DMS 273 treated with DMSO at 0.1 percent for 48 hours (cell line): Measurements from ENCODE around the gene KCTD8.
"Not testable (repeated sequence)": the region's sequence is repeated elsewhere in the genome, so short reads cannot be mapped to it uniquely, and the experiment has no call there.

Experiments
- DNase-seq: peaks from one replicate; lab custom pipeline; 2025; lab: John Stamatoyannopoulos, UW

The KCTD8 gene

GRCh38 chr4:44326741-44327140 is 121.9 kb downstream of the KCTD8 start:
- DNase-seq, result no peak

DNA sequence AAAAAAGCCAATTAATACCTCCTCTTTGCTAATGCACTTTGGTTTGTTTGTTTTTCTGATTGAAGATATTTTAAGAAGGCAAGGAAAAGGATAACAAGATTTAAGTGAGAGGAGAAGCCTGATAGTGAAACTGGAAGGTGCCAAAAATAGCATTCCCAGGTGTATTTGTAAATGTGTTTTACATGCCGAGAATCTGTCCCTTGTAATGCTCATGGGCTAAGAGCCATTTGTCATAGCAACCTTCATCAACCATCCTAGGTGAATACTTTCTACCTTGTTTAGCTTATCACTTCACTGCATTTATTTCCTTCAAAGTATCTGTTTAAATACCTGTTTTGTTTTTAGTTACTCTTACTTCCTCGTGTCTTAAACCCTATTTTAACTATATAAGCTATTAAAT is 127.8 kb downstream of the KCTD8 start:
- DNase-seq, result no peak

GRCh38 chr4:44319129-44319528 is 129.5 kb downstream of the KCTD8 start:
- DNase-seq, result no peak

DNA sequence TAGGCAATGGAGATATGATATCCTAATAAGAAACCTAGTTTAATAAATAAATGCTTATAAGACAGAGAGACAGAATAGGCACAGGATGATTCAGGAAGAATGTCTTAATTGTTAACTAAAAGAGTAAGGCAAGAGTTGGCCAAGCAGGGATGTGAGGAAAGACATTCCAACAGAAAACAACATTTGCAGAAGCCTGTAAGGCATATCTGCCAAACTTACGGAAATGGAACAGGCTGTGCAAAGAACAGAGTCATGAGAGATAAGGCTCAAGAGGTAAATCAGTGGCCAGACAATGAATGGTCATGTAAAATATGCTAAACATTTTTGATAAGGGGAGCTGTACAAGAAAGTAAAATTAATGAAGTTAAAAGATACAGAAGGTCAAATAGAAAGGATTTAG is 134.9 kb downstream of the KCTD8 start:
- no peak for DNase-seq

DNA sequence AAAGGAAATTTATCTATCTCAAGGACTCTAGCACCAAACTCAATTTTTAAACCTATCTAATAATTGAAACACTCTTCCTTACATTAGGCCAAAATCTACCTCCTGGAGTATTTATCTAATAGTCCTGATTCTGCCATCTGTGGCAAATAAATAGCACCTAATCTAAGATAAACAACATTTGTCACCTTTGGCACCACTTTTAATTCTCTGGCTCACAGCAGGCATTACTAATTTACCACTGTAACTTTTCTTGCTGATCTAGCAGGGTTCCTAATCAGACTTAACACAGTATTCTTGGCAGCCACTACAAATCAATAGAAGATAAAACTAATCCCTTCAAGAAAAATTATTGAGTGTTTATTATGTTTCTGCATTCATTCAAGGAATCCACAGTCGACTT is 161.1 kb downstream of the KCTD8 start:
- no peak for DNase-seq

GRCh38 chr4:44279469-44279868 is 169.1 kb downstream of the KCTD8 start:
- no peak for DNase-seq

DNA sequence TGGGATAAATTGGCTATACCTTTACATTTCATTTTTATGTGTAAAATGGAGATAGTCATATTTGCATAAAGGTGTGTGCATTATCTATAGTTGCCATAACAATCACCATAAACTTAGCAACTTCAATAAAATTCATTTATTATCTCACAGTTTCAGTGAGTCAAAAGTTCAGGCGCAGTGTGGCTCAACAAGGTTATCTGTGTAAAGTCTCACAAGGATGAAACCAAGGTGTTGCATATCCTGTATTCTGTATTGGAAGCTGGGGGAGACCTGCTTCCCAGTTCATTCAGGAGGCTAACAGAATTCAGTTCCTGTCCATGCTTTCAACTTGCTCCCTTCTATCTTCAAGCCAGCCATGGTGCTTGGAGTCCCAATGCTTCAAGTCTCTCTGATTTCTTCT is 169.5 kb downstream of the KCTD8 start:
- no peak for DNase-seq

DNA sequence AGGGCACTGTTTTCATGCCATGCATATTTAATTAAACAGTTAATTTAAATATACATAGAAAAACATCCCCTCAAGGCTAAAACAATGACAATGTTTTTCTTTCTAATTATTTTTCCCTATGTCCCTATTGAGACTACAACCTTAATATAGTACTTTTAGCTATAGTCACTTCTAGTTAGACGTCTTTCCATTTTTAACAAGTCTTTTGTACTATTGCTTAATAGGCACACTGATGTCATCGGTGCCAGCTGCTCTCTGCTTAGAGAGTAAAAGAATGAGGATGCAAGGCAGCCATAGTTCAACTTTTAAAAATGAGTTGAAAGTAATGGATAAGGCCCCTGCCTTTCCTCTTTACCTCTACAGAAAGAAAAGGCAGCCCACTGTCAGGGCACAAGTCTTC is 191.1 kb downstream of the KCTD8 start:
- no peak for DNase-seq

GRCh38 chr4:44256414-44256813 is 192.2 kb downstream of the KCTD8 start:
- DNase-seq, result no peak

GRCh38 chr4:44237643-44238042 is 211.0 kb downstream of the KCTD8 start:
- DNase-seq, result no peak

- no peak for DNase-seq
Measured at GRCh38 chr4:44235897-44236296, 212.7 kb downstream of the KCTD8 start.

DNA sequence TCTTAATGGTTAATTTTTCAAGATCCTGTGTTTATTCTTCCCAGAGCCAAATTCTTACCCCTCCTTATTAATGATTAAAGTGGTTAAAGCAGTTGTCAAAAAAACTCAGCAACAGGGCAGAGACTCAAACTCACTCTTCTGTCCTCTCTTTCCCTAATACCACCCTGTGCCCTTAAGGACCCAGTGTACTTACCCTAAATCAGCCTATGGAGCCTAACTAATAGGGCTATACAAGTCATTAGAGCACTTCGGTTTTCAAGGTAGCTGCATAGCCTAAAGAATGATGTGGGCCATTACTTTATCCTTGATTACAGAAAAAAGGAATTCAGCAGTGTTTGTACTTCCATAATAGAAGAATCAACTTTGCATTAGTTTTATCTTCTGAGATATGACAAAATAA is 216.3 kb downstream of the KCTD8 start:
- DNase-seq, result no peak

DNA sequence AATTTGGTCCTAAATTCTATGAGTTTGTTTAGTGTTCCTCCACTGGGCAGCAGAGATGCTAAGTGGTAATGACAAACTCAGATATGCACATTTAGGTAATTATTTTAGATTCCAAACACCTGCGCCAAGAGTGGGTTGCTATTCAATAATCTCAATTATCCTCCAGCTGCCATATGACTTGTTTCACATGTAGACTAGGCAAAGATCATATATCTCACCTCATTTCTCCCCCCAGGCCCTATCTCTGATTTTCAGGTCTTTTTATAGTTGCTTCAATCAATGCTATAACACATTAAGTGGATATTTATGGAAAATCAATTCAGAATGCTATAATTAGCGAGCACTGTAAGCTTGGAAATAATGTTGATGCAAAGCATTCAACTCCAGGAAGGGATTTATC is 217.6 kb downstream of the KCTD8 start:
- DNase-seq, result no peak

DNA sequence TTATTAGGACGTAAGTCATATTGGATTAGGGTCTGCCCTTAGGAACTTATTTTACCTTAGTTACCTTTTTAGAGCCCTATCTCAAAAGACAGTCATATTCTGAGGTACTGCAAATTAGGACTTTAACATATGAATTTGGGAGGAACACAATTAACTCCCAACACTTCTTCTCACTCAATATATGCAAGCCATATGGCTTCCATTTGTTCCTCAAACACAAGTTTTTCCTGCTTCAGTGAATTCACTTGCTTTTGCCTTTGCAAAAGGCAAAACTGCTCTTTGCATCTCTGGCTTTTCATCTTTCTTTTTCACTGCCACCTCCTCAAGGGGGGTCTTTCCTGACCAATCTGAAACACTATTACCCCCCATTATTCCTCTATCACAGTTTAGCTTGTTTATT is 220.3 kb downstream of the KCTD8 start:
- no peak for DNase-seq

GRCh38 chr4:44221407-44221806 is 227.2 kb downstream of the KCTD8 start:
- no peak for DNase-seq

DNA sequence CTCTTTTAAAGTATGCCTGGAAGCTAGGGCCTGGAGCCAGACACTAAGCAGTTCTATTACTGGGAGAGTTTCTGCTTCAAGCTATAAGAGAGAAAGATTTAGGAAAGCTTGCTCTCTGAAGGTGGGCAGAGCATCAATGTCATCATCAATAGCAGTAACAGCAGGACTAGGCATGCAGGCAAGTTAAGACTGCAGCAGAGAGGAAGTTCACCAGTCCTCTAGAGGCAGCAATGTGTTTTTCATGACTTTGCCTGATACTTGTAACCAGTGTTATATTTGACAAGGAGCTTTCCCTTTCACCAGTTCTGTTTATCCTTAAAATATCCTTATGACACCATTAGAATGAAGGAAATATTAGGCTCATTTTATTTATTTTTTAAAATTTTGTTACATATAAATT is 237.9 kb downstream of the KCTD8 start:
- DNase-seq, result no peak

- no peak for DNase-seq
Measured at GRCh38 chr4:44196796-44197195, 251.8 kb downstream of the KCTD8 start.

DNA sequence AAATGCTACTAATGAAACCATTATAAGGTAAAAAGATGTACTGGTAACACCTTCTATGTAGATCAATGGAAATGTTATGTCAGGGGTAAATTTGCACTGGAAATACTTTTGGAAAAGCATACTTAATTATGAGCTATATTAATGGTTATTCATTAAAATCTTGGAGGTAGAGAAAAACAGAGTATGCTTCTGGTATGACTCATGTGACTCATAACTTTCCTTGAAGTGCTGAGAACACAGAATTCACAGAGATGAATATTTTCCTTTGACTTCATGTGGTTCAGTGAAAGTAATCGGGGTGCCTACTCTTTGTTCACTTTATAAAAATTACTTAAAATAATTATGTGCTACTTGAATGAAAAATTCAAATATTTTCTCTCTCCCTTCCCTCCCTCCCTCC is 254.2 kb downstream of the KCTD8 start:
- DNase-seq, result no peak

- DNase-seq, result no peak
Measured at GRCh38 chr4:44186850-44187246, 261.8 kb downstream of the KCTD8 start.

DNA sequence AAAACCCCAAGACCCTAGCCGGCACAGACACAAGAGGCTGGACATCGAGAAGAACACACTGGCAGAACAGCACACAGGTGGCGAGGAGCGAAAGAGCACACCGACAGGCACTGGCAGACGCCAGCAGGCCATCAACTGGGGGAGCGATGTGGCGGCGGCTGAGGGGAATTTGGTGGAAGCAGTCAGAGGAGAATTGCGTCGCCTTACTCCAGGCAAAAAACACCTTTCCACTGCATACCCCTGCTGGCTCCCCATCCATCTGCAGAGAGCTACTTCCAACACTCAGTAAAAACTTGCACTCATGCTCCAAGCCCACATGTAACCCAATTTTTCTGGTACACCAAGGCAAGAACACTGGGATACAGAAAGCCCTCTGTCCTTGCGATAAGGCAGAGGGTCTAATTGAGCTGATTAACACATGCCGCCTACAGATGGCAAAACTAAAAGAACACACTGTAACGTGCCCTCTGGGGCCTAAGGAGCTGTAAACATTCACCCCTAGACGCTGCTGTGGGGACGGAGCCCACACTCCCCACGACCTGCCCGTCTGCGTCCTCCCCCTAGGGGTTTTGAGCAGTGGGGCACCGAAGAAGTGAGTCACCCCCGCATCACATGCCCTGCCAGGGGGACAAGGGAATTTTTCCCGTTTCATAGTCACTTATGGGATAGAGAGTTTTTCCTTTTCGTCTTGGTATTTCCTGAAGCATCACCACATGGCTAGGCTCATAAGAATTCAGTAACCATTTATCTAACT is 262.3 kb downstream of the KCTD8 start:
- DNase-seq, result no peak

GRCh38 chr4:44181491-44182349 is 266.9 kb downstream of the KCTD8 start:
- not testable (repeated sequence) for DNase-seq

- DNase-seq, result not testable (repeated sequence)
Measured at GRCh38 chr4:44167766-44168165, 280.8 kb downstream of the KCTD8 start.

DNA sequence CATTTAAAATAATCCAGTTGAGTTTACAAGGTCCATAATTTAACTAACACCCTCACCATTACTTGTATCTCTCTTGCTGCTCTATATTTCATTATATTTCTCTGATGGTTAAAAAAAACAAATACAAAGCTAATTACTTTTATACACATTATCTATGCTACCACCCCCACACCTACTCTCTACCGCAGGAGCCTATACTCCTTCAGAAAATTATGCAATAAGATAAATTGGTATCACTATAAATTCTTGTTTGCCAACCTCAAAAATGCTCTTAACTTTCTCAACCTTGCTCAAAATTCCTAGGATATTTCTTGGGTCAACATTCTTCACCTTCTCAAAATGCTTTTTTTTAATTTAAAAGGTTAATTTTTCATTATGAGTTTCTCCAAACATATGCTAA is 282.7 kb downstream of the KCTD8 start:
- DNase-seq, result no peak
